NCI-H69 (cell line): ENCODE data around the gene CRTC3.

Source experiments
- DNase-seq: peaks from one replicate; lab custom pipeline; 2025; lab: John Stamatoyannopoulos, UW

The CRTC3 gene

DNA sequence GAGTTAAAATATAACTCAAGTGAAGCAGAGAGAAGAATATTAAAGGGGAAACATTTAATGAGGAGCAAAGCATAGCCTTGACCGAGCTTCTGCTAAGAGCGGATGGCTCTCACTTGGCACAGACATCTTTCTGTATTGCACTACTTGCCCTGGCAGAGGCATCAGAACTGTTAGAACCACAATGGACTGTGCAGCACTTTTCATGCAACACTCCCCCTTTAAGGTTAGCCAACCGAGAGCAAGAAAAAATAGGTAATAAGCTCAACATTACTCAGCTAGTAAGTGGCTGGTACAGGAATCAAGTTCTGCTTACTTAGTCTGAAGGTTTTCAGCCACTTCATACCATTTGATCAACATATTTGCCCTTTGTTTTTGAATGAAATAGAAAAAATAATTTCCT, 33.7 kb downstream of the CRTC3 start:
- no peak for DNase-seq

DNA sequence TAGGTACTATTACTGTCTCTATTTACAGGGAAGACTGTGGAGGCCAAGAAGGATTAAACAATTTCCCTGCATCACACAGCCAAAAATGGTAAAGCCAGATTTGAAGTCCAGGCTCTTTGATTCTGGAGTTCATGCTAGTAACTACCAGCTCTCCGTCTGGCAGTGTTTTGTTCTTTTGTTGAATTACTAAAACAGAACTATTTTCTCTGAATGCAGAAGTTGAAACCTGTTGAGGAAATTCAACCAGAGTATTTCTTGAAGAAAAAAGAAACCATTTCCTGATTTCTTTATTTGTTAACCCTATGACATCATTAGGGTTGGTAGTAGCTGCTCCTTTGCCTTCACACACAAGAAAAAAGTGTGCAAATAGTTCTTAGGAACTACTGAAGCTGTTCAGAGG, 34.3 kb downstream of the CRTC3 start:
- DNase-seq: no peak

DNA sequence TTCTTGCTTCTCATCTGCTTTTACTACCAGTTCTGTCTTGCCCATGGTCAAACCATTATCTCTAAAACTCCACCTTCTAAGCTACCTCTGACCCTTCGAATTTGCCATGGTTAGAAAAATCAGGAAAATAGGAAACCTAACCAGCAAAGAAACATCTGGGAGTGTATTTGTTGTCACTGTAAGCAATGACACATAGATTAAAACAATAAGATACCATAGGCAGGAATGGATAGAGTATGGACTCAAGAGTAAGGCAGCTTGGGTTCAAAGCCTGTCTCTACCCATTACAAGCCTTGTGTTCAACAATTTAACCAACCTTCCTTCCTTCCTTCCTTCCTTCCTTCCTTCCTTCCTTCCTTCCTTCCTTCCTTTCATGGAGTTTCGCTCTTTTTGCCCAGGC, 34.9 kb downstream of the CRTC3 start:
- no peak for DNase-seq

DNA sequence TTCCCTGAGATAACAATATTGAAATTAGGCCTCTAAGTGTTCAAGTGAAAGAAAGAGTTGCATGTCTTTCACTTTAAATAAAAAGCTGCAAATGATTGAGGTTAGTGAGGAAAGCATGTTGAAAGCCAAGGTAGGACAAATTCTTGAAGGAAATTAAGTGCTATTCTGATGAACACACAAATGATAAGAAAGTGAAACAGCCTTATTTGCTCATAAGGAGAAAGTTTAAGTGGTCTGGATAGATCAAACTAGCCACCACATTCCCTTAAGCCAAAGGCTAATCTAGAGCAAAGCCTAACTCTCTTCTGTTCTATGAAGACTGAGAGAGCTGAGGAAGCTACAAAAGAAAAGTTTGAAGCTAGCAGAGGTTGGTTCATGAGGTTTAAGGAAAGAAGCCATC, 36.1 kb downstream of the CRTC3 start:
- DNase-seq: no peak

DNA sequence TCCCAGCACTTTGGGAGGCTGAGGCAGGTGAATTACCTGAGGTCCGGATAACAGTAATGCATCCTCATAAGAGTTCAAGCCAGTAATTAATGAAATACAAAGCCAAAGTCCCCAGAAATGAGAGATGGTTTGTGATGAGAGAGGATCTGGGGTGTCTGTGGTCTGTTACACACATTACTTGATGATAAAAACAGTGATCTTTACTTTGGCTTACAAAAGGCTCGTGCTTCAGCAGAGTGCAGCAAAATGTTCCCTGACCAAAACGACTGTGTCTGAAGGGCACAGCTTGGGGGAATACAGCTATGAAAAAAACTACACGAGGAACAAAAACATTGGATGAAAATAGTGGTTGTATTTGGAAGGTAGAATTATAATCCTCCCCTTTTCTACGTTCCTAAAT, 40.9 kb downstream of the CRTC3 start:
- DNase-seq: no peak

DNA sequence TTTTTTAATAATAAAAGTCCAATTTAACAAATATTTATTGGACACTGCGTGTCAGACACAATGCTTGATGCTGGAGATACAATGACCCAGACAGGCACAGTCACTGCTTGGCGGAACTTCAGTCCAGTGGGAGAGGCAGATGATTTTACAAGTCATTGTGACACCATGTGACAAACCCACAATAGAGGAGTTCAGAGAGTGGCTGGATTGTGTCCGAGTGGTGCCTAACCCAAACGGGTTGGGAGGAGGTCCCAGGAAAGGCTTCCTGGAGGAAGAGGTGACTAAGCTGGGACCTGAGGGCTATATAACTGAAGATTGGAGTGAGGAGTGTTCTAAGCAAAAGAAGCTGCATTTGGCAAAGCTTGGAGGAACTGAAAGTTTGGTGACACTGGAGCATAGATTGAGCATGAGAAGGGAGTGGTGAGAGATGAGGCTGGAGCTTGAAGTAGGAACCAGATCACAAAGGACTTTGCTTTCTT, 41.4 kb downstream of the CRTC3 start:
- no peak for DNase-seq

DNA sequence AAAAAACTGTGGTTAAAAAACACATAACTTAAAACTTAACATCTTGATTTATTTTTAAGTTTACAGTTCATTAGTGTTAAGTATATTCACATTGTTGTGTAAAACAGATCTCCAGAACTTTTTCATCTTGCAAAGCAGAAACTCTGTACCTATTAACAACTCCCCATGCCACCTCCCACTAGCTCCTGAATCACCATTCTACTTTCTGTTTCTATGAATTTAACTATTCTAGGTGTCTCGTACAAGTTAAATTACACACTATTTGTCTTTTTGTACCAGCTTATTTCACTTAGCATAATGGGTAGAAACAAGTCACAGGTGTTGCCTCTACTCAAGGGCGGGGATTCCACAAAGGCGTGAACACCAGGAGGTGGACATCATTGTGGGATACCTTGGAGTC, 43.2 kb downstream of the CRTC3 start:
- no peak for DNase-seq

DNA sequence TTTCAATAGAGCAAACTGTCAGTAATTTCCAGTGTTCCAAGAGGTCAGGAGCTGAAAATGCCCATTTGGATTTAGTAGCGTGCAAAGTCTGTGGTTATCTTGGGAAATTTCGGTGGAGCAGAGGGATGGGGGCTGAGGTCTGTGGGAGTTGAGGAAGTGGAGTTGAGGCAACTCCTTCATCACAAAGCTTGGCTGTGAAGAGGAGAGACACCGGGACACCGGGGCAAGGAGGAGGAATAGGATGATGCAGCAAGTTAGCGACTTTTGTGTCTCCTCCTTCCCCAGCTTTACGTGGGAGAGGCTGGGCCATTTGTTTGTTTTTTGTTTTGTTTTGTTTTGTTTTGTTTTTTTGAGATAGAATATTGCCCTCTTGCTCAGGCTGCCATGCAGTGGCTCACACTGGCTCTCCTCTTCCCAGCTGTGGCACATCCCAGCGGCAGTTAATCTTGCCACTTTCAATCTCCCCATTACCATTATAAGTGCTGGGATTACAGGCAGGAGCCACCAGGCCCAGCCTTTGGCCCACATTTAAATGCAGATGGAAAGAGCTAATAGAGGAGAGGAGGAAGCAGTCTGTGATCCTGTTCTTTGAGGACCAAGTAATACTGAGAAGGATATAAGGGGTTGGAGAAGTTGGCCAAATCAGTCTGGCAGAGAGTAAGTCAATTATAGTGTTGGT, 47.1 kb downstream of the CRTC3 start:
- DNase-seq: no peak

DNA sequence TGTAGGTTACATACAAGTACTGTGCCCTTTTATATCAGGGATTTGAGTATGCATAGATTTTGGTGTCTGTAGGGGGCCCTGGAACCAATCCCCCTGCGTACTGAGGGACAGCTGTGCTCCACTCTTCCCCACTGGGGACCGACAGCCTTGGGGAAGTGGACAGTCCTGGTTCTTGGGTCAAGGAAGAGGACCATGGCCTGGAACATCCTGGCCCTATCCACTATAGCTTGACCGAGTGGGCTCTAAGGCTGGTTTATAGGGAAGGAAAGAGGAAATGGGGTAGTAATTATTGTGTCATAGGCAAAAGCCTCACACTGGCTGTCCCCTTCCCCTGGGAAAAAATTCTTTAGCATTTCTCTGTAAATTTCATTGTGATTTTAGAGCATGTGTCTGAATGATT, 49.5 kb downstream of the CRTC3 start:
- DNase-seq: no peak

DNA sequence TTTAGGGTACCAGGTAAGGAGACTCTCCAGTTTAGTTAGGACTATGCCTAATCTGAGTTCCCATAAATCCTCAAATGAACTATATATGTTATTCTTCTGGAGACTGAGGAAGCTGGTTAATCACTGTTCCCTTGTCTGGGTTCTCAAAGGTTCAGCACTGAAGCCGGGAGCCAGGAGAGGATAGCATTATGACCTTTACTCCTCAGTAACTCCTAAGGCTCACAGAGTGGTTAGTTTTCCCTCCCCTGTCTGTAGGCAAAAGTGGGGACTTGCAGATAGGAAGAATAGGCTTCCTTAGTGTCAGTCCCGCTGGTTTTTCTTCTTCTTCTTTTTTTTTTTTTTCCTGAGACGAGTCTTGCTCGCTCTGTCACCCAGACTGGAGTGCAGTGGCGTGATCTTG, 50.4 kb downstream of the CRTC3 start:
- no peak for DNase-seq

DNA sequence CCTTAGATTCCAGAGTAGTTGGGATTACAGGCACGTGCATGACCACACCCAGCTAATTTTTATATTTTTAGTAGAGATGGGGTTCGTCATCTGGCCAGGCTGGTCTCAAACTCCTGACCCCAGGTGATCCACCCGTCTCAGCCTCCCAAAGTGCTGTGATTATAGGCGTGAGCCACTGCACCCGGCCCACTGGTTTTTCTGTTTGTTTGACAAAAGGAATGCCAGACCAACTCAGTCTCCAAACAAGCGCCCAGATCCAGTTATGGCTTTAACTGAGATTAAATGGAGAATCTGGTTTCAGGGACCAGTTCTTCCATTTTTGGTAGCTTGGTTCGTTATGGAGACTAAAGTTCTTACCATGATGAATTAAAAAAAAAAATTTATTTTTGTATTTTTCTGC, 50.8 kb downstream of the CRTC3 start:
- no peak for DNase-seq

DNA sequence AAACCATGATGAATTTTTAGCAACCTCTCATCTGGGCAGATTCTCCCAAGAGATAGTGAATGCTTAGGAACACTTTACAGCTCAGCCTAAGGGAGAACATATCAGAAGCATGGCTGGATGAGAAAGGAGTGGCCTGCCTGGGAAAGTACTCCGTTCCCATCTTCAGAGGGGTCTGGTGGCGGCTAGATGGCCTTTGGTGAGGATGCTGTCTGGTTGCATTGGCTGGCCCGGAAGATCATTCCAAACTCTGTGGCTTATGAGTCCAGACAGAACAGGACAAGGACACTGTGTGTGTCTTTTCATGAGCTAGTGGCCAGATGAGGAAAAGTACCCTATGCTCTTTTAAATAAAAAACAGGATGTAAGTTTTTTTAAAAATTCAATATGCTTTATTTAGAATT, 51.2 kb downstream of the CRTC3 start:
- no peak for DNase-seq

DNA sequence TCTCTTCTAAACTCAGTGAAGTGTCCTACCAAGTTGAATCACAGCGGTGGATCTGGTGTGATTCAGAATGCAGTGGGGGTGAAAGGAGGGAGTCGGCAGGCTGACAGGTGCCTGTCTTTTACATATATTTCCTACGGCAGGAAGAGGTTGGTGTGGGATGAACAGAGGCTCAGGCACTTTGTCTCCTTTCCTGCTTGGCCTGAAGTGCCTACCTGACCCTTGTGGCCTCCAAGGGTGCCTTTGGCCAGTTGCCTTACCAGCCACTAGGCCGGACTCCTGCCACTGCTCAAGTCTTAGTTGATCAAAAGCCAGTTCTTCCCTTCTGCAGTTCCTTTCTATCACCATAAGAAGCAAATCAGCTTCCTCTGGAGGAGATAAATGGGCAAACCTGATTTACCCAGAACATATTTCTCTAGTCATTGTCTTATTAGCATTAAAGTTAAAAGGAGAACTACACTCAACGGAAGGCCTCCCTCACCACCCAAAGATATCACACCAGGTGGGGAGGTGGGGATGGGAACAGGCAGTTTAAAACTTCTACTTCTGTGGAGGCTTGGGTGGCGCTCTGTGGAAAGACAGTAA, 52.1 kb downstream of the CRTC3 start:
- DNase-seq: no peak

DNA sequence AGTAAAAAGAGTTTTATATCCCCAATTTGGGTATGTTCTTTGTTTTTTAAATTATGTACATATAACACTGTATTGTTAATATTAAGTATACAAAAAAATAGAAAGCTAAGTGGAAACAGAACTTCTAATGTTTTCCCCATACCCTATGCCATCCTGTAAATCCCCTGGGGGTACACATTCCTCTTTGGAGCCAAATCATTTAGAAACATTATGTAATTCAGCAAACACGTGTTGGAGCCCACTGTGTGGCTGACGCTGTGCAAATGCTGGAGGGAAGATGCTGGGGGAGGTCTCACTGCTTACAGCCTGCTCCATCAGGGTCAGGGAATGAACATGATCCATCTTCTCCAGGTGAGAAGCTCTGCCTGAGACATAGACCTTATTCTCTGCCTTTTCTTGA, 52.8 kb downstream of the CRTC3 start:
- DNase-seq: peak; percentile 66

DNA sequence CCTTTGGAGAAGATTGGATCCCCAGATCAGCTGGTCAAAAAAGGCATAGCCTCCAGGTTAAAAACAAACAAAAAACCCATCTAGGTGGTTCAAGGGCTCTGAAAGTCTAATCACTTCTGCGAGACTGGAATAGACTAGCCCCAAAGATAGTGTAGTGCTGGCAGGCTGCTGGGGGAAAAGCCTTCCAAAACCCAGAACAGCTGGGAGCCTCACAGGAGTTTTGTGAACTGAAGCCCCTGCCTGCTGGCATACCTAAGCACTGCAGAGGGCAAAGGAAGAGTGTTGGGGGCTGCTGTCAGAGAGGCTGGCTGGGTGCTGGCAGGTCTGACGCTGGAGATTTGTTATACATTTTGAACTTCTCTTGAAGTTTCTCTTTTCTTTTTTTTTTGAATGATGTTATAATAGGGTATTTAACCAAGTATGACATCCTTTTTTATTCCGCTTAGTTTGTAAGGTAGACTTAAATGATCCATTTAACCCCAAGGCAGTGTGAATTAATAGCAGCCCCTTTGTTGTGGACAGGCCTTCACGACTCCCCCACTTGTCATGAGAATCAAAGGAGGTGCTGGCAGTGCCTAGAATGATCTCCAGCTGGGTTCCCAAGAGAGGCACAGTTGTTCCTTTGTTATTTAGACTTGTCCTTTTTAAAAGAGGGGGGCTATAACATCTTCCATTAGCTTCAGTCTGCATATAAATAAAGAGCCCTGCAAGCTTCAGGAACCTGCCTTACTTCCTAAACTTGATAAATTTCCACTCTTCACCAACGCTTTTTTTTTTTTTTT, 53.9 kb downstream of the CRTC3 start:
- peak; percentile 34 for DNase-seq

DNA sequence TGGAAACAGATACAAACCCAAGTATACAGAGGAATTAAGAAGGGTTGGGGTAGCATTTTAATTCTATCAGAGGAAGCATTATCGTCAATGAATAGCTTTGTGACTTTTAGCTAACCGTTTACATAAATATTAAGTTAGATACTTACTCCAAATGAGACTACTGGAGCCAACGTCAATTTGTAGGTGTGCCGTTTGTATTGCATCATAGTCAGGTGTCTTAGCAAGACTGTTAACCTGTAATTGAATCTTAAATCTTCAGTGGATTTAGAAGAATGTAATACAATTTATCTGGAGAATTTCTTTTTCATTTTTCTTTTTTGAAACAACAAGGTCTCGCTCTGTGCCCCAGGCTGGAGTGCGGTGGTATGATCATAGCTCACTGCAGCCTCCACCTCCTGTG, 55.1 kb downstream of the CRTC3 start:
- no peak for DNase-seq

DNA sequence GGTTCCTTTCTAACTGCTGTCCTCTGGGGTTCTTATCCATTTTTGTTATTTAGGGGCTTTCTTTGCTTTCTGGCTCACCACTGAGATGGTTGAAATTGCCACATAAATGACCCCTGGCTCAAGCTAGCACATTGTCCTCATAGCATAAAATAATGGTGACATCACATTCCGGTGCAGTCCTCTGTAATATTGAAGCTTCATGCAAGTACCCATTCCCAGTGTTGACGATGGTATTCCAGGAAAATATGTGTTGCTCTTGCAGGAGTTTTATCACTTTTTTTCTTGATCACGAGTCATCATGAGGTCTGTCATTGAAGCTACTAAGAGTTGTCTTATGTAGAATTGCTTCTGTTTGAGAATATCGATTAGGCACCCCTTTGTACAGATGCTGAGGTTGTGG, 56.1 kb downstream of the CRTC3 start:
- no peak for DNase-seq

DNA sequence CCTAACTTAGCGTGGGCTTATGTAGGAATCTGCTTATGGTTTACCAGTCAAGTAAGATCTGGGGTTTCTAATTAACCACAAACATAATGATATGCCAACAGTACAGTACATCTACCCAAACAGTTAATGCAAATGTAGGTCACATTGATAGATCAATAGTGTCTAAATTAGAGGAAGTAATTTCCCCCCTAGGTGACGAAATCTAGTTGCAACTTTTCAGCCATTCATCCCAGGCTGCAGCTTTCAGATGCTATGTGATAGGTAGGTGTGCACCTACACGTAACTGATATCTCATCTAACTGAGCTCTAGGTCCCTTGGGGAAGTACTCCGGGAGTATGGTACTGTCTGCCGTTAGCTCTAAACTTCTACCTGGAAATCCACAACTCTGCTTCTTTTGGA, 57.2 kb downstream of the CRTC3 start:
- no peak for DNase-seq

DNA sequence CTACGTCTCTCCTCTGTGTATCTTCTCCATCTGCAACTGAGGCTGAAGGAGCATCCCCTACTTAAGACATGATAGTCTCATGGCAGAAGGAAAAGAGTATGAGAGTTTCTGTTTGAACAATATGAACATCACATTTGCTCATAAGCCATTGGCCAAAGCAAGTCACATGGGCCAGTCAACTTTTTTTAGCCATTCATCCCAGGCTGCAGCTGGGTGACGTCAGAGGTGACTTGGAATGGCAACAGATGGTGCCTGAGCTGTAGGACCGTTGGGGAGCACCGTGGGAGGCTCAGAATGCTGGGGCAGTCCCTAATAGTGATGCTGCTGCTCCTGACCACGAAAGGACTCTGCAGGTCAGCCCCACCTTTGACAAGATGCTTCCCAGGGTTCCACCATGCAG, 58.7 kb downstream of the CRTC3 start:
- peak; percentile 7 for DNase-seq

DNA sequence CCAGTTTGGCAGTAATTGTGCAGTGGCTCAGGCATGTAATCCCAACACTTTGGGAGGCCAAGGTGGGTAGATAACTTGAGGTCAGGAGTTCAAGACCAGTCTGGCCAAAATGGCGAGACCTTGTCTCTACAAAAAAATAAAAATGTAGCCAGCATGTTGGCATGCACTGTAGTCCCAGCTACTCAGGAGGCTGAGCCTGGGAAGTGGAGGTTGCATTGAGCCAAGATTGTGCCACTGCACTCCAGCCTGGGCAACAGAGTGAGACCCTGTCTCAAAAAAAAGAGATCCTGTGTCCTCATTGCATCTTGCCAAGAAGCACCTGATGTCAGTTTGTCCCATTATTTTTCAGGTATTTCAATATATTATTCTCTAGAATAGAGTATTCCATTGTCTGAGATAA, 61.8 kb downstream of the CRTC3 start:
- no peak for DNase-seq

DNA sequence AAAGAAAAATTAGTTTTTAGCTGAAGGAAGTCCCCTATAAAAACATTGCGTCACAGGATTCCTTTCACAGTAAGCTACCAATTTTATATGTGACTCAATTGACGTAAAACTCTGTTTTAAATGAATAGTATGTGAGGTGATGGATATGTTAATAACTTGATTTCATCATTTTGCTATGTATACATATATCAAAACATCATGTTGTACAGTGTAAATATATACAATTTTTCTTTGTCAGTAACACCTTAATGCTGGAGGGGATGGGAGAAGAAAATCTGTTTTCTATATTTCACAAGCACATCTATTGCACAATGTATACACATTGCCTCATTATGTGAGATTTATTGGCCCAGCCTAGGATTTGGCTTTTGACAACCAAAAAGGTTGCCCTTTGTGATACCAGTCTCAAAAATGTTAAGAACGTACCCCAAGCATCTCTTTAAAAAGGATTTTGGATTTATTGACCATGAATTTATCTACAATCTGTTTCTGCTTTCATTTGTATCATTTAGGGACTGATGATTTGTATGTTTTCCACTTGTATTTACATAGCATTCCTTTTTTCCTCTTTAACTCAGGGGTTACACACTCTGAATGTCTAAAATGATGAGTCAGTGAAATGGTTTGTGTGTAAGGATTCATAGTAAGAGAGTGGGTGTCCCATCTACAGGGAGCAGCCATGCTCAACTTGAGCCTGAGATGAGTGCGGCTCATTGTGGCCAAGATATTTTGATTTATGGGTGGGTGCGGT, 62.6 kb downstream of the CRTC3 start:
- DNase-seq: no peak

DNA sequence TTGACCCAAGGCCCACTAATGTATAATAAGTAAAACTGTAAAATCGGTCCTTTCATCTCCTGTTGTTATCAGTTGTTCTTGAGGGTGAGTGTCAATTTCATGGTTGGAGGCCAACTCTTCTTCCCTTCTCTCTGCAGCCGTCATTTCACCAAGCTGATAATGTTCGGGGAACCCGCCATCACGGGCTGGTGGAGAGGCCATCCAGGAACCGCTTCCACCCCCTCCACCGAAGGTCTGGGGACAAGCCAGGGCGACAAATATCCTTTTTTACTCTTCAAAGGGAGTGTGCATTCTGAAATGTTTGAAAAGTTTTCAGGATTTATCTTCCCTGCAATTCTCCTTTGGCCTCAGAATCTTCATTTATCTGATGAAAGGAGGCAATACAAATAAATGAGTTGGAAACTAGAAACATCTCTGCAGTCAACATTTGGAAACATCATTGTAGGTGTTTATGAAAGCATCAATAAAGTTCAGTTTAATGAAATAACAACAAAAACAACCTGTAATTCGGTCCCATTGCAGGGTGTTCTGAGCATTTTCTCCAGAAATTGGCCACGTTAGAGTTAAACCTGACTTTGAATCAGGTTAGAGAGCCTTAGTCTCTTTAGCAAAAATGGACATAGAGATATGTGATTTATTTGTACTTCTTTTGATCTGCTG, 63.9 kb downstream of the CRTC3 start:
- DNase-seq: no peak
